NCI-H2227 treated with DMSO at 0.1 percent for 48 hours (cell line): ENCODE data around the gene GMDS.
"Not testable (repeated sequence)": the region's sequence is repeated elsewhere in the genome, so short reads cannot be mapped to it uniquely, and the experiment has no call there.

ENCODE experiments used
- DNase-seq: peaks from one replicate; lab custom pipeline; 2025; lab: John Stamatoyannopoulos, UW

Gene GMDS

DNA sequence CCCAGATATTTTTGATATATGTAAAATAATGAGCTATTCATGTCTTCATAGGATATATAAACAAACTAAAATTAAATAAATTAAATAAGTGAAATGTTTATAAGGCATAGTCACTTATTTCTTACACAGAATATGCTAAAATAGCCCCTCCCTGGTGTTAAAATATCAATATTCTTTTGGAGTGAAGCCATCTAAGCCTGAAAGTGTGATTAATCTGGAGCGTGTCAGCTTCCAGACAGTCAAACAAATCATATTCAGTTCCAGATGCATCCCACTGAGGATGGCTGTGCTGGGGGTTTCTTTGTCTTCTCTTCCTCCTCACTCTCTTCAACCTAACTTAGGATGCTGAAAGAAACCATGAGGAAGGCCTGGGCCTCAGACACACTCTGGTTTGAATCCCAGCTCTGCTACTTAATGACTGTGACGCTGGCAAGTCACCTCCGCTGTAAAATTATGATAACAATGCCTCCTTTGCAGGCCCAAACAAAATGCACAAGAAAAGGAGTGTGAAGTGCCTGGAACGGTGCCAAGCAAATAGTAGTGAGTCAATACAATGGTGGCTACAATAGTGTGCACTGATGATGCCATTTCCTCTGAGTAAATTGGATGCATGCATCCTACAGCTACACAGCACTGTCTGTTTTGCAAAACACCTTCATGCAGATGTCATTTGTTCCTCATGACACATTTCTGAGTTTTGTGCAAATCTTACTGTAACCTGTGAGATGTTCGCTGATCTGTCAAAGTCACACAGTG is 474.3 kb downstream of the GMDS start:
- DNase-seq = no peak

DNA sequence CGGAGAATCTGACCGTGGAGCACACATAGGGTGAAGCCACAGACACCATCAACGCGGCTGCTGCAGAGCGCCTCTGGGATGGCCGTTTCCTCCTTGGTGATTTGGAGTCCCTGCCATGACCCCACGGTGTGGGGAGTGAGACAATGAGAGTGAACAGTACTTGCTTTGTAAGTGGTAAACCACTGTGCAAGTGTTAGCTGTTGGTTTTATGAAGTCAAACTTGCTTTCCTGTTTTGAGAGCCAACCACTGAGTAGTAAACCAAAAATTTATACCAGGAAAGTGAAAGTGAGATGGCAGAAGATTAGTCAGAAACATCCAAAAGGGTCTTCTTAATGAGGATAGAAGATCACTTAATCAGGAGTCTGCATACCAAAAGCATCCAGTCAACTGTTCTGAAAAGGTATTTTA is 475.0 kb downstream of the GMDS start:
- DNase-seq = no peak

DNA sequence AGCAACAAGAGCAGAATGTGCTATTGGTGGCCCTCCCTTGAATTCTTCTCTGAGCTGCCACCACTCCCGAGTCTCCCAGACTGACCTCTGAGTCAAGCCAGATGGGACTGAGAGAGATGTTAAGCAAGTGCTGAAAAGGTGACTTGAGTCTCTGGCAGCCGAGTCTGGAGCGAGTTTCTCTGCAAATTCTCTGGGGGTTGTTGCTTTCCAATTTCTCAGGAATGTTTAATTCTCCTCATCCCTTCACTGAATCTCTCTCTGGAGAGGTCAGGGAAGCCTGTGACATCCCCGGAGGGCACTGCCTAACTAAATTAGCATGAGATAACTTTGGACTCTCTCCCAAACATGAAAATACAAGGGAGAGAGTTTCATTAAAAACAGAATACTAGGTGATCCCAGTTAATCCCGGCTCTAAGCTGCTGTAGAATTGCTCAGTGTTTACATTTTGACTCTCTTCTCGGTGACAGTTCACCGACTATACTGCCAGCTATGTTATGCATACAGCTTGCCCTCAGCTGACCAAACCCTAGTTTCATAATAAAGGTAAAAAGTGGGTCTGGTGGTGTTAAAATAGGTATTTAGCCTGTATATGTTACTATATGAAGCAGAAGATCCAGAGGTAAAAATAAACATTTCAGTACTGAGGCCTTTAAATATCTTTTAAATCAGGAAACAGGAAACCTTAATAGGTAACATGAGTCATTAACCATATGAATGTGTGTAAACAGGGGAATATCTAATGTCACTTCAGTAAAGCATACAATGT is 477.7 kb downstream of the GMDS start:
- no peak for DNase-seq

DNA sequence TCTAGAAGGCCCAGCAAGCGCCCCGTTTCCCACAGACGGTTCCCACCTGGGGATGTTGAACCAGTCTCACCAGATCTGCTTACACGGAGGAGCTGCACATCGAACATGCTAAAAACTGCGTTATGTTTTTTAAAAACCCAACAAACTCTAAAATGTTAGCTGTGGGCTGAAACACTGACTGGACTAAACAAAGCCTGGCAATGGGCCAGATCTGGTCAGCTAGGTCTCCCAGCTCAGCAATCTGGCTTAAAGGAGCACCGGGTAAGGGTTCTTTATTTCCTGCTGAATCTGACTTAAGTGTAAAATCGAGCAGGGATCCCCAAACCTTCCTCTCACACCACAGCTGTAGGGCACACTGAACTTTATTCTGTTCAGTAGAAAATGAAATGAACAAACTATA is 478.8 kb downstream of the GMDS start:
- no peak for DNase-seq

DNA sequence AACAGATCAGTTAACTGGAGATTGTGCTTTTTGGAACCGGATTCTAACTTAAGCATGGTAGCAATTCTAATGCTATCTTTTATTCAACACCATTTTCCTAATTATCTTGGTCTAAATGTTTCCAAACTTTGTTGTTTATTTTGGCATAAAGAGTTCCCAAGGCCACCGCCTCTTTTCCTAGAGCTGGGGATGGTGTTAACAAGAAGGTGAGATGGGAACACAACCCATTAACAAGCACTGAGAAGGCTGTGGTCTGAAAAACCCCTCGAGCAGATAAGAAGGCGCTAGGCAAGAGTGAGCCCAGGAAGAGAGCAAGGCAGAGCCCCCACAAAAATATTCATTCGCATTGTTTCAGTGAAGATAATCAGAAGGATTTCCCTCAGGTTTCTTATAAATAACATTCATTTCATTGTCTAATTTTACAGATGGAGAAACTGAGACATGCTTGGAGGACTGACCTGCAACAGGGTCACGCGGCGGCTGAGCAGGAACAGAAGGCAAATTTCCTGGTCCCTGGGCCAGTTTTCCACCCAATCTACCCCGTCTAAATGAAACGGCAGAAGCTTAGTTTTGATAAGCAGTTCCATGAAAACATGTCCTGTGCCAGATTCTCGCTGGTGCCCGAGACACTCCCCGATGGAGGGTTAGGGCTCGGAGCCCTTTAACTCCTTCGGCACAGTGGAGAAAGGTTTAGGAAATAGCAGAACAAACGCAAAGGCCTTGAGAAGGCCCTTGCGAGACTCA is 480.1 kb downstream of the GMDS start:
- no peak for DNase-seq

DNA sequence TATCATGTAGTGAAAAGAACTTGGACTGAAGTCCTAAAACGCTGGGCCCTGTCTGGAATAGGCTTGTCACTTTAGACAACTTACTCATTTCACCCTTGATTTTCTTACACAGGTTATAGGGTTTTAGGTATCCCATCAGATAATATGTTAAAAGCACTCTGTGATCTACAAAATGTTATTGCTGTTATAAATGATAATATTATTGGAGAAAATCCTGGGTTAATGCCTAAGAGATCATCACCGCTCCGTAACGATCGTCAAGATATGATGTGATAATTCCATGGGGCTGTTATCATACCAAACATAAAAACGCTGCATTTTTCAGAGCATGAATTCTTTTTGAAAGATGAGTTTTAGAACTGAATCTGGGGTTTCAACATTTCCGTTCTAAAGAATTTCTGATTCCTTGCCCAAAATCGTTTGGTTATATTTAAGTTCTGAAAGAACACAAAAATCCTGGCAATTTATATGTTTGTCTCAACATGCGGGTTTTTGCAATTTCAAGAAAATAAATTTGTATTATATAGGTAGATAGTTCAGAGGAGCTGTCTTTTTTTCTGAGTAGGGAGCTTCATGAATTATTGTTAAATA is 480.9 kb downstream of the GMDS start:
- DNase-seq = no peak

DNA sequence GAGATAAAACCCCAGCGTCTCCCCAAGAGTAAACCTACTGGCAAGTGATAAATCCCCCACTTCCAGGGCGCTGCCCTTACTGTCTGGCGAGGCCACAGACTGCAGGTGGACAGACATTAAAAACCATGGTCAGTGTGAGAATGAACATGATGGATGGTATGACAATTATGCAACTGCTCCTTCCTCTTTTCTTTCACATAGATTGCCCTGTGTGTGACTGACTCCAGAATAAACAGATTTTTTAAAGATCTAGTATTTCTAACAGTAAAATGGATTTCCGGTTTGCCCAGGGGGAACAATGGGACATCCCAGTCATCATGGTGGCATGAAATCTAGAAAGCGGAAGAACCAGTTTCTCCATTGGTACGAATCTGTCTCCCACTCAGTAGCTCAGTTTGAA is 482.0 kb downstream of the GMDS start:
- no peak for DNase-seq

DNA sequence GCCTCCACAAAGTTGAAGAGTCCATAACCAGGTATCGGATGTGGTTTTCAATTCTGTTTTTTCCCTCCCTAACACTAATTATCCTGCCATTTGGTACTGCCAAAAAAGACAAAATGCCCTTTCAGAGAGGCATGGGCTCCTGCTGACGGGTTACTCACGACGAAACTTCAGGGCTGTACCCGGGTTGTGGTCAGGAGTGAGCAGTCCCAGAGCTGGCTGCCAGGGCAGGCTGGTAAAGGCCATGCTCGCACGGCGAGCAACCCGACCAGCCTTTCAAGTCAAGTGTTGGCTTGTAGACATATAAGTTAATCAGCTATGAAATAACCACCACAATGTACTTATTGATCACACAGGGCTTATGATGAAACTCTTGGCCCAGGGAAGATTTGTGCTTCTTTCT is 483.2 kb downstream of the GMDS start:
- no peak for DNase-seq

DNA sequence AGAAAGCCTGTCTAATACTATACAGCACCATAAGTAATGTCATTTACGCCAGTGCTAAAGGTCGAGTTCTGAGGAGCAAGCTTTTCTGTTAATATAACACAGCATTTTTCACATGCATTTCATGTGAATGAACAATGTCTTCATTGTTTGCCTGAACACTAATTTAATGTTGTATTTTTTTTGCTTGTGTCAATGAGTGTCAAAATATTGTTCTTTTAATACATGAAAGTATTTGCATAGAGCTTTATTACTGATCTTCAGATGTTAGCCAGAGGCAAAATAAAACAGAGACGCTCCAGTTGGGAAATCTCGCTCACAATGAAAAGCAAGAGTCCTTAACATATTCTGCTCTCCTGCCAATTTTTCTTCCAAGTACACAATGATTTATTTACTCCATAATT is 483.9 kb downstream of the GMDS start:
- DNase-seq = no peak

DNA sequence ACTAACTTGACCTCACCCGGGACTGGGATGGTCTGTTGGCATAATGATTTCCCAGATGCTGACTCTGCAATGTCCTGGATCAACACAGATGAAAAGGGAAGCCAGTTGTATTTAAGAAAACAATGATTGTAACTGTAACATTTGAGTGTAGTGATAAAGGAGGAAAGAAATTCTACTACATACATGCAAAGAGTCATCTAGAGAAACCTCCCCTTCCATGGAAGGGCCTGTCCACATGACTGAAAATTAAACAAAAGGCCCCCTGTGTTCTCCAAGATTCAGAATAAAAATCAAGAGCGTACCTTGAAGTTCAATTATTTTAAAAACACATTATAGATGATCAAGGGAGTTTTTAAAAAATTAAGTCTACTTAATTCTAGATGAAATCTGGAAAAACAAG is 484.5 kb downstream of the GMDS start:
- no peak for DNase-seq

DNA sequence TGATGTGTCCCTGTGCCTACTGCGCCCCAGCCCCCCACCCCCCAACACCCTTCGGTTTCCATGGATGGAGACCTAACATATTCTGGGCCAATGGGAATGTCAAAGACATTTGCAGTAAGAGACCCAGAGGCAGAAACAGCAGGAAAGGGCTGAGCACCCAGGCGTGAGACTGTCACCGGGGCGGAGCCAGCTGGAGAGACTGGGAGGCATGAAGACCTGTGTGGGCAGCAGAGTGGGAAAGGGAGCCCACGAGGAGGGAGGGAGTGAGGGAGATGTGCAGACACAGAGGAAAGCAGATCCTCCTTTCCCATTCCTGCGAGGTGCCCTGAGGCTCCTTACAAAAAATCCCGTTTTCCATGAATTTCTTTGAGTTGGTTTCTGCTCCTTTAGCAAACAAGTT is 485.5 kb downstream of the GMDS start:
- no peak for DNase-seq

DNA sequence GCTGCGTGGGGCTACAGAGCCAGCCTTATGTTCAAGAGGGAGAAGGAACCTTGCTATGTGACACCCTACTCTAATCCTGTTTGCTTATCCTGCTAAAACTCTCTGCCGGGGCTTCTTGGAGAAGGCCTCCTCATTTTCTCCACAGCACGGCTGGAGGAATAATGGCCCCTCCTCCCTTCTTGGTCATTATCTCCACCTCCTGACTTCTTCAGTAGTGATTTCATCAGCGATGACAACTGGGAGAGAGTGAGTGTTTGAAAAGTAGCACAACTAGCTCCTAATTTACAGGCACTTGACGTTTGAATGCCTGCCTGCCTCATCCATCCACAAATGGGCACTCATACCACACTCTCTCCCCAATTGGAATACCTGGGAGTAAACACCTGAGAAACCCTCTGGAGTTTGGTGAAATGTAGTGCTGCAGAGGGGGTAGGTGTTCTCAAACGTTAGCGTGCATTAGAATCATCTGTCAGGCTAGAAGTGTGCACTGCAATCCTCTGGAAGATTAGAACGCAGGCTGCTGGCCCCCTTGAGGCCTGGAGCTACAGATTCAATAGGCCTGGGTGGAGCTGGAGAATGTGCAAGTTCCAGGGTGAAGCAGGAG is 487.2 kb downstream of the GMDS start:
- DNase-seq = no peak

DNA sequence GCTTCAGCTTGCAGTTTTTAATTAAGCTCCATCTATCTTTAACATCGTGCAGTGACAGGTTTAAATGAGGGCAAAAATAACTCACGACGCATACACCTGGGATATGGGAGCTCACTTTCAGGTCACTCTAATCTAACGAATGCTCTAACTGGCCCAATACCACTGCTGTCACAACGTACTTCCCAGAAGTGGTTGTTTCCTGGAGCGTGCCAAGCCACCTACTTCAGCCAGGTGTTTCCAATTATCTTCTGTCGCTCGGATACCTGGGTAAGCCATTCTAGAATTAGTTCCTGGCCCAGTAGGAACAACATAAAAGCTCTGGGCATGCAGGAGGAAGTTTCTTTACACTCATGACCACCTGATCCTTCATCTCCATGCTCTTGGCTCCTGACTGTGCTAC is 488.3 kb downstream of the GMDS start:
- no peak for DNase-seq

DNA sequence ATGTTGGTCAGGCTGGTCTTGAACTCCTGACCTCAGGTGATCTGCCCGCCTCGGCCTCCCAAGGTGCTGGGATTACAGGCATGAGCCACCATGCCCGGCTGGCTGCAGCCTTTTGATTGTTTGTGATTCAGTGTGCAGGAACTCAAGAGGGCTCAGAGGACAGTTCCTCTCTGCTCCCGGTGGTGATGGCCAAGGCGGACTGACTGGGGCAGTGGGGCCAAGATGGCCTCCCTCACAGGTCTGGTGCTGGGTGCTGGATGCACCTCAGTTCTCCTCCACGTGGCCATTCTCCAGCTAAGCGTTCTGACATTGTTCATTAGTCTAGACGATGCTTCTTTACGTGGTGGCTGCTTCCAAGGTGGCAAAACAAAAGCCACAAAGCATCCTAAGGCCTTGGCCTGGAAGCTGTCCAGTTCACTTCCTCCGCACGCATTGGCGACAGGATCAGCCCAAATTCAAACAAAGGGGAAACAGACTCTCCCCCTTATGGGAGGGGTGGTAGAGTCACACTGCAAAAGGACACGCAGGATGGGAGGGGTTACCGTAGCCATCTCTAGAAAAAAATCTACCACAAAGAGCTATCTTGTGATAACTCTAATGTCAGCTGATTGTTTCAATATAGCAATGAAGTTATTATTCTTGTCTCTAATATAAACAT is 488.8 kb downstream of the GMDS start:
- DNase-seq = no peak

DNA sequence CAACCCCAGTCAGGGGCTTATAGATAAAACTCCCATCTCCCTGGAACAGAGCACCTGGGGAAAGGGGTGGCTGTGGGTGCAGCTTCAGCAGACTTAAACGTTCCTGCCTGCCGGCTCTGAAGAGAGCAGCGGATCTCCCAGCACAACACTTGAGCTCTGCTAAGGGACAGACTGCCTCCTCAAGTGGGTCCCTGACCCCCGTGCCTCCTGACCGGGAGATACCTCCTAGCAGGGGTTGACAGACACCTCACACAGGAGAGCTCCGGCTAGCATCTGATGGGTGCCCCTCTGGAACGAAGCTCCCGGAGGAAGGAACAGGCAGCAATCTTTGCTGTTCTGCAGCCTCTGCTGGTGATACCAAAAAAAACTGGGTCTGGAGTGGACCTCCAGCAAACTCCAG is 494.3 kb downstream of the GMDS start:
- DNase-seq = not testable (repeated sequence)

DNA sequence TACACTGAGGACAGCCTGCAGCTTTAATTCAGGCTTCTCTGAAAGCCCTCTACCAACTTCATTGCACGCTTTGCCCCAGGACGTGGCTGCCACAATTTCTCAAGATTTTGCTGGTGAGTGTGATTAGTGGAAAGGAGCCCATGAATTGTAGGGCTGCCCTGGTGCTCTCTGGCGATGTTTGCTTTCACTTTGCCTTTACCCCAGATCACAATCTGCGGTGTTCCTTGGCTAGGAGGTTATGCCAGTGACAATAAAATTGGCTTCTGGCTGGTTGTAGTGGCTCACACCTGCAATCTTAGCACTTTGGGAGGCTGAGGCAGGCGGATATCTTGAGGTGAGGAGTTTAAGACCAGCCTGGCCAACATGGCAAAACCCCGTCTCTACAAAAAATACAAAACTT is 496.4 kb downstream of the GMDS start:
- DNase-seq = no peak

DNA sequence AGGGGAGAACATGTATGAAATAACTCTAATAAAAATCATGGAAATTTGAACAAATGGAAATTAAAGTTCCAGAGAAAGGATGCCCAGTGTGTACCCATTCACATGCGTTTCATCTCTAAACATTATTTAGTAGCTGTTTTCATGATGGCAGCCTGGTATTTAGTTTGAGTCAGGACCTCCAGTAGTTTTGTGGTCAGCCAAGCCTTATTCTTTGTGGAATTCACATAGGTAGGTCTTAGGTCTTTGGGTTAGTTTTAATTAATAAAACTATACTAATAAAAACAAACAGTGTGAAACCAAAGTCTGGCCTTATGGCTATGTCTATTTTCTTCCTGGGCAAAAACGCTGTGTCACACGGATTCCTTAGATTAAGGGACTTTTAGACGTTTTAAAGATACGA is 497.9 kb downstream of the GMDS start:
- DNase-seq = no peak

DNA sequence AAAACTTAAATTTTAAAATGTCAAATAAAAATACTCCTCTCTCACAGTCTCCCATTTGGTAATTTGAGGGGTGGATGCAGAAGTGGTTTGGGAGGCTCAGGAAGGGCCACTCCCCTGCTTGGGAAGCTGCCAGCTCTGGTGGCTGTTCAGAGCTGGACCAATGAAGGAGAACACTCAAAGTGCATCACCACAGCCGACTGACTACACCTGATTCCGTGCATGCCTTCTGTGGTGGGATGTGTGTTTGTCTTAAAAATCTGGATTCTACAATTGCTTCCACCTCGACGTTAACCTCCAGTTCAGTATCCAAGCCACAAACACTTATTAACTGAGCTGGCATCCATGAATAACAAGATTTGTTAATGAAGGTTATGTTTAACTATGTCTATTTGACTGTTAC is 498.4 kb downstream of the GMDS start:
- DNase-seq = no peak

DNA sequence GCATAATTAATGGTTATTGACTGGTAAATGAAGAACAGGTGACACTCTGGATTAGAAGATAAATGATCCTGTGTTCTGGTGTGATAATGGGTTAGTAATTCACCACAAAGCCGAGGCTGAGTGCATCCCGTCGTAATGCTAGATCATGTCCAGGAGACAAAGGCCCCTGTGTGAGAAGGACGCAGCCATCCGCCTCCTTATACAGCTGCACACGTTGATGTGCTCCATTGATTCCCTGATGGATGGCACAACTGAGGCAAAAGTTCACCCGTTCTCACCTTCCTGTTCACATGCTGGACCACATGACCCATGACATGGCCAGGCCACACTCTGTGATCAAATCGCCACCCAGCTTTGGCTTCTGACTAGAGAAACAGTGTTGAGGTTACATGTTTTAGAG is 499.6 kb downstream of the GMDS start:
- DNase-seq = no peak

DNA sequence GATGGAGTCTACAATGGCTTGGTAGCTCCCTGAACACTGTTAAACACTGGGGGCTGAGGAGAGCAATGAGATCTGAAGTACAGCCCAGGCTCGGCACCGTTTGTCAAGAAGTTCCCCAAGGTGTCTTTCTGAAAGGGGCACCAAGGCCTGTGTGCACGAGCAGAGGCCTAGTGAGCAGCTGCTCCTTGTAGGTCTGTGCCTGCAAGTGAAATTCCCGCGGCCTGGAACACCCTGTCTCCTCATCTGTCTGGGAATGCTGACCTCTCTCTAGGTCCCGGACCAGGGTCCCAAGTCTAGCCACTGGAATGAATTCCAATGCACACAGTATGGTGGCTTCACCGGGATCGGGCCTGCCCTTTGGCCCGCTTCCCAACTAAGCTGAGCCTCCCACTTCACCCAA is 500.9 kb downstream of the GMDS start:
- DNase-seq = no peak

DNA sequence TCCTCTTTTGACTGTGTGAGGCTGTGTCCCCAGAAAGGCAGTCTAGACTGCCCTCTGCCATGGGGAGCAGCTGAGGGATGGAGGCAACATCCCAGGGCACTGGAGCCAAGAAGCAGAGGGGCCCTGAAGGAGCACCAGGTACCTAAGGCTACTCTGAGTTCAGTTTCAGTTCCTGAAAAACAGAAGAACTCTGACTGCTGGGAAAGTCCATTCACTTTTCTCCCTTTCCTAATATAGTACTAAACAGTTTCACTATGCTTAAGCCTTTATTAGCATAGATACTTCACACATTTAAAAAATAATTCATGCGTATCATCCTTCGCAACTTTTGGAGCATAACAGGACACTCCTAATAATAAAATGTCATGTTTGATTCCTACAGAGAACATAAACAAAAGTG is 505.7 kb downstream of the GMDS start:
- DNase-seq = no peak

DNA sequence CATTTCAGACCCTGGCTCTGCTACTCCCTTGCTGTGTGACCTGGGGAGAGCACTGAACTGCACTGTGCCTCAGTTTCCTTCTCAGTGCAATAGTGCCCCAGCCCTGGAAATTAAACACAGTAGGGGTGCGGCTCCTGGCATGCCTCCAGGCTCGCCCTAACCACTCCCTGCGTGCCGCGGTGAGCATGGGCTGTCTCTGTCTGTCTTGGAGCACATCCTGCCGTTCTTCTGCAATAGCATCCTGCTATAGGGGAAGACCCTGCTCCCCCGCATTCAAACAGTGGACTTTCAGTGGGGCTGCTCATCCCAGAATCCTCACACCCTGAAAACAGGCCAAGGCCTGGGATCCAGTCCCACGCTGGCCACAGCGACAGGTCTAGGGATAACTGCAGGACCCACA is 506.2 kb downstream of the GMDS start:
- DNase-seq = no peak
